Left ventricle myocardium inferior (tissue), 1 donor: ENCODE results near the gene ACO2. TPM values are rescaled to one million over a fixed set of nuclear protein-coding genes. Genes with fewer than 3 reads are reported as not detected.

Source experiments
- DNase-seq: peaks from one replicate; pipeline ENCODE4 v3.0.0-alpha.2; 2020
- H3K27ac ChIP-seq: fragments of 200-600 bp; replicated peaks from 2 replicates; pipeline ENCODE4 v1.8.0; 2021
- H3K27me3 ChIP-seq: fragments of 200-600 bp; 2 replicates; pipeline ENCODE4 v1.8.0; 2021; ENCODE audit warnings: low read depth
- H3K36me3 ChIP-seq: fragments of 200-600 bp; 2 replicates; pipeline ENCODE4 v1.8.0; 2021
- H3K4me1 ChIP-seq: fragments of 200-600 bp; 2 replicates; pipeline ENCODE4 v1.8.0; 2021
- H3K4me3 ChIP-seq: fragments of 200-600 bp; 2 replicates; pipeline ENCODE4 v1.8.0; 2021; ENCODE audit warnings: mild to moderate bottlenecking, moderate library complexity
- H3K9me3 ChIP-seq: fragments of 200-600 bp; replicated peaks from 2 replicates; pipeline ENCODE4 v1.8.0; 2021
- intact Hi-C: fragments of 100-400 bp; cut with micrococcal nuclease; formaldehyde crosslinking; loops from one replicate; pipeline ENCODE4 v1.11.0; 2022
- total RNA-seq: library from RNA; stranded (reverse); fragmentation: NEBNext Ultra II Directional; extraction: Animal tissue kit (Norgen Biotek cat#: 25700); gene quantifications from one replicate; pipeline ENCODE4 v1.2.1, GENCODE V29; 2021
- TF ChIP-seq, protein P1 (sequence below): fragments of 200-600 bp; IDR thresholded peaks from 2 replicates; pipeline ENCODE4 v1.8.0; 2021; ENCODE audit warnings: antibody characterized with exemption, mild to moderate bottlenecking, borderline replicate concordance
- donor health status: DM: no; HTN: yes; CAD: no; lungs with severe emphysema.

Gene ACO2
- total RNA-seq, 1 donor from 2014 or later = 851 TPM

DNA sequence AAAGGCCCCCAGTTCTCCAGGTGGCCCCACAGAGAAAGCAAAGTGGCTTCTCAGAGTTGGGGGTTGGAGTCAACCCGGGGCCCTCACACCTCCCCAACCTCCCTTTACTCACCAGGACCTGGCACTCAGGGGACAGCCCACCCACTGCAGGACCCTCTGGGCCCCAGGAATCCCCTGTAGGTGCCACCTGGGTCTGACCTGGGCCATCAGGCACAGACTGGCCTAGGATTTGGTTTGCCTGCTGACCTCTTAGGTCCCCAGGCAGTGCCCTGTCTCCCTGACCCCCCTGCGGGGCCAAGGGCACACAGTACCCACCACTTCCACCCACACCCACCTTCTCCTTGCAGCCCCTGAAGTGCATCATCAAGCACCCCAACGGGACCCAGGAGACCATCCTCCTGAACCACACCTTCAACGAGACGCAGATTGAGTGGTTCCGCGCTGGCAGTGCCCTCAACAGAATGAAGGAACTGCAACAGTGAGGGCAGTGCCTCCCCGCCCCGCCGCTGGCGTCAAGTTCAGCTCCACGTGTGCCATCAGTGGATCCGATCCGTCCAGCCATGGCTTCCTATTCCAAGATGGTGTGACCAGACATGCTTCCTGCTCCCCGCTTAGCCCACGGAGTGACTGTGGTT, 59.3 kb downstream of the ACO2 start:
- Histone ChIP-seq H3K27ac (peak overlapping the region; percentile 92), H3K9me3 (no peaks in the 10 kb centered on the region), H3K4me1 (peaks cover 69% of the 10 kb centered on the region), H3K36me3 (peaks cover 68% of the 10 kb centered on the region), H3K4me3 (no peak overlapping the region), H3K27me3 (no peaks in the 10 kb centered on the region)
- intact Hi-C loops = no loop called here
- TF ChIP-seq, protein P1, sequence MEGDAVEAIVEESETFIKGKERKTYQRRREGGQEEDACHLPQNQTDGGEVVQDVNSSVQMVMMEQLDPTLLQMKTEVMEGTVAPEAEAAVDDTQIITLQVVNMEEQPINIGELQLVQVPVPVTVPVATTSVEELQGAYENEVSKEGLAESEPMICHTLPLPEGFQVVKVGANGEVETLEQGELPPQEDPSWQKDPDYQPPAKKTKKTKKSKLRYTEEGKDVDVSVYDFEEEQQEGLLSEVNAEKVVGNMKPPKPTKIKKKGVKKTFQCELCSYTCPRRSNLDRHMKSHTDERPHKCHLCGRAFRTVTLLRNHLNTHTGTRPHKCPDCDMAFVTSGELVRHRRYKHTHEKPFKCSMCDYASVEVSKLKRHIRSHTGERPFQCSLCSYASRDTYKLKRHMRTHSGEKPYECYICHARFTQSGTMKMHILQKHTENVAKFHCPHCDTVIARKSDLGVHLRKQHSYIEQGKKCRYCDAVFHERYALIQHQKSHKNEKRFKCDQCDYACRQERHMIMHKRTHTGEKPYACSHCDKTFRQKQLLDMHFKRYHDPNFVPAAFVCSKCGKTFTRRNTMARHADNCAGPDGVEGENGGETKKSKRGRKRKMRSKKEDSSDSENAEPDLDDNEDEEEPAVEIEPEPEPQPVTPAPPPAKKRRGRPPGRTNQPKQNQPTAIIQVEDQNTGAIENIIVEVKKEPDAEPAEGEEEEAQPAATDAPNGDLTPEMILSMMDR = no peak
- DNase-seq = no peak

DNA sequence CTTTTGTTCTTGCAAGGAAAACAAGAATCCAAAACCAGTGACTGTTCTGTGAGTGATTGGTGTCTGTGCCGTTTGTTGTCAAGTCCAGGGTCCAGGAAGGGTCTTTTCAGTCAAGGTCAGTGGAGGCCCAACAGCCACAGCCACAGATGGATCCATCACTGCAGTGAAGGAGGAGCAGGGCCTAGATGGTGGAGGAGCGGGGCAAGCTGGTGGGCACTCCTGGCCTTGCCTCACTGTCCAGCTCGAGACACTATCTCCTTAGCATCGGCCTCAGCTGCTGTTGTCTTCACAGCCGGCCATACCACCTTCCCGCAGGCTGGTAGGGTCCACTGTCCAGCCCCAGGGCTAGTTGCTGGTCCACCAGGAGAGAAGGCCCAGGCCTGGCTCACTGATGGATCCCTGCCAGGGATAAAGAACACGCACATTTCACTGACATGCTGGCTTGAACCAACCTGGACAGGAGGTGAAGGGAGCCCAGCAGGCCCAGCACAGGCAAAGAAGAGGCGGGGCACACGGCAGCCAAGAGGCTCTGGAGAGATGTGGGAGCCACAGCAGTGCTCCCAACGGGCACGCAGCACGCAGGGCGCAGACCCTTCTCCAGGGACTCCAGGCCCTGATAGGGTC, 60.1 kb downstream of the ACO2 start:
- Histone ChIP-seq H3K36me3 (peaks cover 68% of the 10 kb centered on the region), H3K27me3 (no peaks in the 10 kb centered on the region), H3K27ac (peak overlapping the region; percentile 92), H3K4me3 (no peak overlapping the region), H3K9me3 (no peaks in the 10 kb centered on the region), H3K4me1 (peaks cover 69% of the 10 kb centered on the region)
- TF ChIP-seq, protein P1 = no peak
- intact Hi-C loops = no loop called here
- DNase-seq = no peak

DNA sequence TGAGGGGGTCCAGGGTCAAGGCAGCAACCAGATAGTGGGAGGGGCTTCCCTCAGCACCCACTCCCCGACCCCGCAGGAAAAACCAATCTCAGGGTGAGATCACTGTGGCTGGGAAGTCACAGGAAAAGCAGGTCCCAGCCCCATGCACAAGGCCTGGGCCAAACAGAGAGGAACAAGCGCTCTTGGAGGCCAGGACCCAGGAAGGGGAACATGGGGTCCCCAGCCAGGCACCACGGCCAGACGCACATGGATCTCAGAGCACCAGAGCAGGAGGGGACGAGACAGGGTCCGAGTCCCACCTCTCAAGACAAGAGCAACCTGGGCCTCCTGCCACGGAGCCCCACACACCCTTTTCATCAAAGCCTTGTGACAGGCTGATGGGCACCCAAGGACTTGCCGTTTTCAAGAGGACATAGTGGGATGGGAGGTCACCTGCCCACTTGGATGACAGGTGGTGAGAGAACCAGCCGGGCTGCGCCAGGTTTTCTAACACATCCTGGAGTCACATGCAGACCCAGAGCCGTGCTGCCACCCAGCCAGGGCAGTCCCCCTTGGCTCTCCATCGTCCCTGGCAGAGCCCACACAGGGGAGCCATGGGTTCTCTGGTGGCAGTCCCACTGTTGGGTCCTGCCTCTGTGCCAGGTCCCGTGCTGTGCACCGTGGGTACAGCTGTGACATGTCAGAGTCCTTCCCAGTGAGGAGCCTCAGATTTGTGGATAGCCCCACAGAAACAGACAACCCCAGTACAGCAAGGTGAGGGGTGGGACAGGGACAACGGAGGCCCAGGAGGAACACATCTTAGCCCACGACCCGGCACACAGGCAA, 62.2 kb downstream of the ACO2 start:
- Histone ChIP-seq H3K27ac (peak overlapping the region; percentile 77), H3K9me3 (no peaks in the 10 kb centered on the region), H3K4me3 (no peak overlapping the region), H3K27me3 (no peaks in the 10 kb centered on the region), H3K4me1 (peaks cover 52% of the 10 kb centered on the region), H3K36me3 (peaks cover 51% of the 10 kb centered on the region)
- no peak for DNase-seq
- intact Hi-C loops = no loop called here
- TF ChIP-seq, protein P1 = no peak

DNA sequence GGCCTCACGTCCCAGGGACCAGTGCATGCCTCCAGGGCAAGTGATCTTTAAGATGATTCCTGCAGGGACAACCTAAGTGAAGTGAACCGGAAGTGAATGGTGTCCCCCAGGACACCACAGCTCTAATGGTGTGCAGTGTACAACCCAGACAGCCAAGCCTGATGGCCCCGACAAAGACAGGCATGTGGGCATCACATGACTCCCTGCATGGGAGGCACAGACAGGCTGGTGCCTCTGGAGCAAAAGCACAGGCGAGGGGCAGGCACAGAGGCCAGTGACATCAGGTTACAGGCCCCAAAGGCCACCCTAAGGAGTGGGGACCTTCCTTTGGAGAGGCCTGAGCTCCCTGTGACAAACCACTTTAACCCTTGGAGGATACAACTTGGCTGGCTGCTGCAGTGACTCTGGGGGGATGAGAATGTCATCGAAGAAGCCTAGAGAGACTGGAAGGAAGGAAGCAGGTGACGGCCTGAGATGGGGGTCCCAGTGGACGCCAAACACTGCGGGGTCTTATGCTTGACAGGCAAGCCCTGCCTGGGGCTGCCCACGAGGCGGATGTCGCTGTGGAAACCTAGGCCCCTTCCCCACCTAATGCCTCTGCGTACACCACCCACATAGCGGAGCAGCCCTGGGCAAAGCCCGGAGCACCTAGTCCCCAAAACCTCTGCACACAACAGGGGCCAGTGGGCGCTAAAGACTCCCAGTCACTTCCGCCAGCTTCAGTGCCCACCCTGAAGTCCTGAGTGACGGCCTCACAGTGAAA, 63.0 kb downstream of the ACO2 start:
- Histone ChIP-seq H3K27me3 (no peaks in the 10 kb centered on the region), H3K4me3 (no peak overlapping the region), H3K4me1 (peaks cover 44% of the 10 kb centered on the region), H3K36me3 (peaks cover 43% of the 10 kb centered on the region), H3K9me3 (no peaks in the 10 kb centered on the region), H3K27ac (peak overlapping the region; percentile 77)
- no peak for DNase-seq
- intact Hi-C loops = no loop called here
- TF ChIP-seq, protein P1 = no peak
